ENCODE measurements around the gene SLC1A2.

The SLC1A2 gene

GRCh38 chr11:35265755-35266454 is 153.5 kb downstream of the SLC1A2 start:
- DNase-seq: no peak

- no peak for DNase-seq
These were observed 156.6 kb downstream of the SLC1A2 start for GRCh38 chr11:35262735-35263134.

GRCh38 chr11:35262056-35262455 is 157.3 kb downstream of the SLC1A2 start:
- DNase-seq: no peak

GRCh38 chr11:35261197-35261596 is 158.2 kb downstream of the SLC1A2 start:
- no peak for DNase-seq

GRCh38 chr11:35260342-35260985 is 158.9 kb downstream of the SLC1A2 start:
- DNase-seq: no peak

- DNase-seq: no peak
These were observed 159.8 kb downstream of the SLC1A2 start for GRCh38 chr11:35259529-35259928.

- no peak for DNase-seq
These were observed 162.1 kb downstream of the SLC1A2 start for GRCh38 chr11:35257281-35257680.

- no peak for DNase-seq
These were observed 163.1 kb downstream of the SLC1A2 start for GRCh38 chr11:35256296-35256695.

GRCh38 chr11:35255514-35255913 is 163.8 kb downstream of the SLC1A2 start:
- DNase-seq: no peak

GRCh38 chr11:35253237-35253636 is 166.1 kb downstream of the SLC1A2 start:
- DNase-seq: no peak

- DNase-seq: no peak
These were observed 168.7 kb downstream of the SLC1A2 start for GRCh38 chr11:35250621-35251020.

GRCh38 chr11:35250192-35250591 is 169.2 kb downstream of the SLC1A2 start:
- DNase-seq: no peak

- DNase-seq: no peak
These were observed 170.6 kb downstream of the SLC1A2 start for GRCh38 chr11:35248558-35249323.

GRCh38 chr11:35247863-35248262 is 171.5 kb downstream of the SLC1A2 start:
- DNase-seq: no peak

- no peak for DNase-seq
These were observed 171.9 kb downstream of the SLC1A2 start for GRCh38 chr11:35247428-35247827.

GRCh38 chr11:35246745-35247144 is 172.6 kb downstream of the SLC1A2 start:
- no peak for DNase-seq

GRCh38 chr11:35245786-35246185 is 173.6 kb downstream of the SLC1A2 start:
- no peak for DNase-seq

GRCh38 chr11:35245056-35245455 is 174.3 kb downstream of the SLC1A2 start:
- no peak for DNase-seq

GRCh38 chr11:35243774-35244173 is 175.6 kb downstream of the SLC1A2 start:
- no peak for DNase-seq

GRCh38 chr11:35242412-35243242 is 176.7 kb downstream of the SLC1A2 start:
- DNase-seq: no peak

- DNase-seq: no peak
These were observed 177.8 kb downstream of the SLC1A2 start for GRCh38 chr11:35241531-35241930.

GRCh38 chr11:35241083-35241482 is 178.3 kb downstream of the SLC1A2 start:
- DNase-seq: no peak

GRCh38 chr11:35239471-35240075 is 179.8 kb downstream of the SLC1A2 start:
- no peak for DNase-seq
